ENCODE results near the gene C1orf35.

C1orf35 gene

GRCh38 chr1:228077565-228078330 is 25.4 kb downstream of the C1orf35 start:
- DNase-seq: no peak

GRCh38 chr1:228076796-228077430 is 26.2 kb downstream of the C1orf35 start:
- no peak for DNase-seq

- DNase-seq: no peak
These were observed 27.3 kb downstream of the C1orf35 start for GRCh38 chr1:228075801-228076271.

DNA sequence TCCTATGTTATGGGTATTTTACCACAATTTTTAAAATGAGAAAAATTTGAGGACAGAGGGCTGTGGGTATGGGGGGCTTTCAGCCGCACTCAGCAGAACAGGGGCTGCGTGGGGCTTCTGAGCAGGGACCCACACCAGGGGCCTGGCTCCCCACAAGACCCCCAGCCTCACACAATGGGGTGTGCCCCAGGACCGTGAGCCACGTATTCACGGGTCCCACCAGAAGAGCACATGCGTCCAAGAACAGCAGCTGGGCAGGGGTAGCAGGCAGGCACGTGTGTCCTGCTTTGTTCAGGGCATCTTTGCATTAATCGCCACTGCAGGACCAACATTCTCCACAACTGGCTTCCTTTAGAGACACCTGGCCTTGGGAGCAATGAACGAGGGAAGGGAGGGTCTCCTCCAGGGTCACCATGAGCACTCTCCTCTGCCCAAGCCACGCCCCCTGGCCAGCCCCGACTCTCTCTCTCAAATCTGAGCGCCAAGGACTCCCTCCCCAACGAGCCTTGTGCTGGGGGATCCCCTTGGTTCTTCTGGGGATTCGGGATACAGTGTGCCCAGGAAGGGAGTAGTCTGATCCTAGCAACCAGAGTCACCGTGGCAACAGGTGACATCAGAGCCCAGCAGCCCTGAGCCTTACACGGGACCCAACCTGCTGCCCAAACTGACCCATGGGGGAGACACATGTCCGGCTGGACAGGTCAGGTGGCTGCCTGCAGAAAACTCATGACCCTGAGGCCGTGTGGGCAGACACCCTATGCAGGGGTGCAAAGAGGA is 28.0 kb downstream of the C1orf35 start:
- no peak for DNase-seq

DNA sequence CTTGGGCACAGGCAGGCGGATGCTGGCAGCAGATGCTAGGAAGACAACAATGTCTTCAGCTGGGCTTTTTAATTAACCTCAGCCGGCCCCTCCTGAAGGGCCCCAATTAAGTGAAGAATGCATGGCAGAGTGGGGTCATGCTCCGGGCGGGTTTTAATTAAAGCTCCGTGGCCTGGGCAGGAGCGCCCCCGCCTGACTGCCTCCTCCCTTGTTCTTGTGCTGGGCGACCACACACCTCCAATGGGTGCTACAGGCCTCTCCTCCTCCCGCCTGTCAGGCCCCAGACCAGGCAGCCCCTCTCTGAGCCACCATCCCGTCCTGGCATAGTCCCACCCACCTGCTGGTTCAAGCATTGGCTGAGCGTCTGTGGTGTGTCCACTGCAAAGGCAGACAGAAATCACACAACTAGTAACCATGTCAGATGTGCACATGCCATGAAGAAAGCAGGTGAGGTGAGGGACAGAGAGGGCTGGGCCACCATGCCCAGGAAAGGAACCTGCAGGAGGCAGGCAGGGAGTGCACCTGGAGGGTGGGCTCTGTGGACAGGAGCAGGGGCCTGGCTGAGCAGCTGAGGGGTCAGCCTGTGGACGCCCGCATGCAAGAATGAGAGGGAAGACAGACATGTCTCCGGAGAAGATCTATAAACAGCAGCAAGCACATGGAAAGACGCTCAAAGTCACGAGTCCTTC is 29.1 kb downstream of the C1orf35 start:
- no peak for DNase-seq

DNA sequence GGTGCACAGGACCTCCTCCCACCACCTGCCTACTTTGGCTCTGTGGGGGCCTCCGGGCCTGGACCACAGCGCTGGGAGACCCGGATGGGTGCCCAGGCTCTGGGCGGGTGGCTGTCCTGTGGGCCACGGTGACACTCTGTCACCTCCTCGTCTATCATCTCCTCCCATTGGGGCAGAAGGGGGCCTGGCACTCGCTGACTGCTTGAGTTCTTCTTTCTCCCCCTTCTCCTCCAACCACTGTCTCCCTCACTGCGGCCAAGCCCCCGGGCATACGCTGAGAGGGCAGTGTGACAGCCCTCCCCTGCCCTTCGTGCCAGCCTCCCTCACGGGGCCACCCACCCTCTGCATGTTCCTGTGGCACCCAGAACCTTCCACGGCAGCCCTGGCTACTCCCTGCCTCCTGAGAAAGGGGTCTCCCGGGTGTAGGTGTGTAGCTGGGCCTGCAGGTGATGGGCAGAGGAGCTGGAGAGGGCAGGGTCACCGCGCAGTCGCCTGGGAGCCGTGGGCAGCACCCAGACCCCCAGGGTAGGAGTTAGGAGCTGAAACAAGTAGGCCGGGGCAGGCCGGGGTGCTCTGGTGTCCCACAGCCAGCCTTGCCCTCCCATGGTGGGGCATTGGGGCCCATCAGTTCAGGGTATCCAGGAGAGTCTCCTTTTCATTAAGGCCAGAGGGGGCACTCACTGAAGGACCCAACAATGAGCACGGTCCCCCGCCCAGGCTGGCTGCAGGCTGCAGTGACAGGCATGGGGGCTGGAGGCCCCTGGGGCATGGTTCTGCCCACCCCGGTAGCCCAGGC is 29.9 kb downstream of the C1orf35 start:
- DNase-seq: no peak

- DNase-seq: no peak
These were observed 30.5 kb downstream of the C1orf35 start for GRCh38 chr1:228072658-228073043.

DNA sequence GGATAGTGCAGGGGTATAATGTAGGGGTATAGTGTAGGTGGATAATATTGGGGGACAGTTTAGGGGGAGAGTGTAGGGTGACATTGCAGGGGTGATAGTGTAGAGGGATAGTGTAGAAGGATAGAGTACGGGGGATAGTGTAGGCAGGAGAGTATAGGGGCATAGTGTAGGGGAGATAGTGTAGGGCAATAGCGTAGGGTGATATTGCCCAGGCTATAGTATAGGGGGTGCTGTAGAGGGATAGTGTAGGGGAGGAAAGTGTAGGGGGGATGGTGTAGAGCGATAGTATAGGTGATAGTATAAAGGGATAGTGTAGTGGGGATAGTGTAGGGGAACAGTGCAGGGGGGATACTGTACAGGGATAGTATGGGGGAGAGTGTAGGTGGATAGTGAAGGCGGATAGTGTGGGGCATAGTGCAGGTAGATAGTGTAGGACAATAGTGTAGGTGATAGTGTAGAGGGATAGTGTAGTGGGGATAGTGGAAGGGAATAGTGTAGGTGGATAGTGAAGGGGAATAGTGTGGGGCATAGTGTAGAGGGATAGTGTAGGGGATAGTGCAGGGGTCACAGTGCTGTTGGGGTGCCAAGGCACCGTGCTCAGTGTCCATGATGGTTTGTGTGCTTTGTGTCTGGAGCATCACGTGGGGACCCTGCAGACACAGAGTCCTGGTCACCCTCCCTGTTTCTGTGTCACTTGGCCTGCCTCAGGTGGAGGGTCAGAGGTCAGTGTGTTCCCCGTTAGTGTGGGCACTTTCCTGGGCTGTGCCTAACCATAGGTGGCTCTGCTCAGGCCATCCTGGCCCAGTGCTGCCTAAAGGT is 31.1 kb downstream of the C1orf35 start:
- no peak for DNase-seq

GRCh38 chr1:228070851-228071250 is 32.3 kb downstream of the C1orf35 start:
- DNase-seq: no peak

- no peak for DNase-seq
These were observed 33.0 kb downstream of the C1orf35 start for GRCh38 chr1:228070173-228070572.

GRCh38 chr1:228068359-228068758 is 34.8 kb downstream of the C1orf35 start:
- DNase-seq: no peak

DNA sequence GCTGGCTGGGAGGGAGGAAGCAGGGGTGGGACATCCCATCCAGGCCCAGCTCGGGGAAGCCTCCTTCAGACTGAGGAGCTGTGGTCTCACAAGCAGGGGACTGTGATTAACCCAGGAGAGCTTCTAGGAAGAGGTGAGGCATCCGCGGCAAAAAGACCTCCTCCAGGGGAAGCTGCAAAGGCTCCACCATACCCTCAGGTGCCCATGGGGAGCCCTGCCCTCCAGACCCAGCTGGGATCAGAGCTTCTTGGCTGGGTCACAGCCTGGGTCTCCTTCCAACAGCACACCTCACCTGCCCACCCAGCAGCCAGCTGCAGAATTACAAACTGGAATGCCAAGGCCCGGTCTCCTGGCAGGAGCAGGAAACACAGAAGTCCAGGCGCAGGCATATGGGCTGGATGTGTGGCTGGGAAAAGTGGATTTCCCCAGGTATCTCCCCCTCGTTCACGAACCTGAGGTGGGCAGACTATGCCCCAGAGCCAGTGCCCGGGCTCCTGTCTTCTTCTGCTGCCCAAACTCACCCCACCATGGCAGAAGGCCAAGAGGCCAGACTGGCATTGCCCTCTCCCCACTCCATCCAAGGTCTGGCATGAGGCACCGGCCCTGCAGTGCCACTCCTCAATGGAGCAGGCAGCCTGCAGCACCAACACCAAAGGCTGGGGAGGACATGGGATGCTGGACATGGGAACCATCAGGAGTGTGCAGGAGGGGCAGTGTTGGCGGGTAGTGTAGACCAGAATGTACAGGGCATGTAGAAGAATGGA is 36.1 kb downstream of the C1orf35 start:
- no peak for DNase-seq

DNA sequence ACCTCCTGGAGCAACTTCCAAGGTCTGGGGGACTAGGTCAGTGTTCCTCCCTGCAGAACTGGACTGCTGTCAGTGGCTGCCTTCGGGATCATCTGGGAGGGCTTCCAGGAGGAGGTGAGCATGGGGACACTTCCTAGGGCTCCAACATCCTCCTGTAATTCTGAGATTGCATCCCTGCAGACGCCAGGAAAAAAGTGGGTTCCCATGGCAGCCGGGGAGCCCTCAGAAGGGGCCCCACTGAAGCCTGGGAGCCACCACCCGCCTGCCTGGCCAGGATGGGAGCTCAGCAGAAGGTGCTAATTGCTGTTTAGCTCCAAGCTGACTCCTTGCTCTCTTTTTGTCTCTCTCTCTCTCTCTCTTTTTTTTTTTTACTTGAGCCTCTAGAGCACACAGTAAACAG is 36.7 kb downstream of the C1orf35 start:
- no peak for DNase-seq

DNA sequence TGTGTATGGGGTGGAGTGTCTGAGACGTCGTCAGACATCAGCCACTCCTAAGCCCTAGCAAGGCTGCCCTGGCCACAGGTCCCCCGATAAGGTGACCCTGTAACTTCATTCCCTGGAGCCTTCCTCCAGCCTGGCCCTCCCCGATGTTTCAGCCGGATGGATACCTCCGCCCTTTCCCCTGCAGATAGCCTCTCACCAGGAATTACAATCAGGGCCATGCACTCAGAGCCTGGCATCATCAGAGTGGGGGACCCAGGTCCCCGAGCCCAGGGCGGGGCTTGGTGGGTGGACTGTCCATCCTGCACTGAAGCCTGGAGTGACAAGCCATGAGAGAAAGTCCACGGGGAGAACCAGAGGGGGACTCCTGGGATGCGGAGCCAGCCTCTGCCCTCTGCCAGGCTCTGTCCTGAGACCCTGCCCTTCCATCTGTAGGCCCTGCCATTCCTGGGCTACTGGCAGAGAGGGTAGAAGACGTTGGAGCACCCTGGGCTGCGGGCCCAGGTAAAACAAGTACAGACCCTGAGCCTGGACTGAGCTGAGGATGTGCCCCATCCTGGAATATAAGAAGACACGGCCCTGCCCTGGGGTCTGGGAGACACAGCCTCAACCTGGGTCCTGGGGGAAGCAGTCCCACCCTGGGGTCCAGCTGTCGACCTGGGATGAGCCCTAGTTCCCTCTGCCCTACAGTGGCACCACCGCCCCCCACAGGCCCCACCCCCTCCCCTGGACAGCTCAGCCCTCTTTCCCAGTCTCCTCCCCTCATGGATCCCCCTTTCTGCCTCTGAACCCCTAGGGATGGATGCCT is 37.4 kb downstream of the C1orf35 start:
- no peak for DNase-seq

DNA sequence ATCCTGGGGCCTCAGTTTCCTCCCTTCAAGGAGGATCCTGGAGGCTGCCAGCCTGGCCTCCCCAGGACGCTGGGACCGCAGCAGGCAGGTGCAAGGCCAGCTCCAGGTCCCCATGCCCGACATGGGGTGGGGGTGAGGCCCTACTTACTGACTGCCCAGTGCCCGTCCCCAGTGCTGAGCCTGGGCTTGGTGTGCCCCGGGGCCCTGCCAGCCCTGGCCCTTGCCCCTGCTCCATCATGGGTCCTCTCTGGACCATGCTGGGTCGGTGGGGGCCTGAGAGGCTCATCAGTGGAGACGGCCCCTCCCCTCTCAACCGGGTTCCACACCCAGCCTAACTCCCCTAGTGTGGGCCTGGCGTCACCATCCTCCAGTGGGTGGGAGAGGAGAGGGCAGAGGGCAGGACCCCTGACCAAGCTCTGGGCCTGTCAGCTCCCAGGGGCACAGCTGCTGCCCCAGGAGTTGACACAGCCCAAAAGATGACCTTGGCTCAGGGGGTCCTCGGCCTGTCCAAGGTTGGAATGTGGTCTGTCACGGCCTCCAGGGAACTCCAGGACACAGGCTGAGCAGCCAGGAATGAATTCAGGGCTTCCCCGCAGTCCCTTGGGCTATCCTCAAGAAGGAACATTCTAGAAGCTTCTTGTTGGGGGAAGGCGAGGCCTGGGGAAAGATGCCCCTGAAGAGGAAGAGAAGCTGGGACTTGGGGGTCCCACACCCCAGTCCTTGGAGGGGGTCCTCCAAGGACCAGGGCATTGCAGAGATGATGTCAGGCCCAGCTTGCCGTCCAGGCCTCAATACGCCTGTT is 38.2 kb downstream of the C1orf35 start:
- no peak for DNase-seq

- DNase-seq: no peak
These were observed 38.8 kb downstream of the C1orf35 start for GRCh38 chr1:228064296-228064695.

DNA sequence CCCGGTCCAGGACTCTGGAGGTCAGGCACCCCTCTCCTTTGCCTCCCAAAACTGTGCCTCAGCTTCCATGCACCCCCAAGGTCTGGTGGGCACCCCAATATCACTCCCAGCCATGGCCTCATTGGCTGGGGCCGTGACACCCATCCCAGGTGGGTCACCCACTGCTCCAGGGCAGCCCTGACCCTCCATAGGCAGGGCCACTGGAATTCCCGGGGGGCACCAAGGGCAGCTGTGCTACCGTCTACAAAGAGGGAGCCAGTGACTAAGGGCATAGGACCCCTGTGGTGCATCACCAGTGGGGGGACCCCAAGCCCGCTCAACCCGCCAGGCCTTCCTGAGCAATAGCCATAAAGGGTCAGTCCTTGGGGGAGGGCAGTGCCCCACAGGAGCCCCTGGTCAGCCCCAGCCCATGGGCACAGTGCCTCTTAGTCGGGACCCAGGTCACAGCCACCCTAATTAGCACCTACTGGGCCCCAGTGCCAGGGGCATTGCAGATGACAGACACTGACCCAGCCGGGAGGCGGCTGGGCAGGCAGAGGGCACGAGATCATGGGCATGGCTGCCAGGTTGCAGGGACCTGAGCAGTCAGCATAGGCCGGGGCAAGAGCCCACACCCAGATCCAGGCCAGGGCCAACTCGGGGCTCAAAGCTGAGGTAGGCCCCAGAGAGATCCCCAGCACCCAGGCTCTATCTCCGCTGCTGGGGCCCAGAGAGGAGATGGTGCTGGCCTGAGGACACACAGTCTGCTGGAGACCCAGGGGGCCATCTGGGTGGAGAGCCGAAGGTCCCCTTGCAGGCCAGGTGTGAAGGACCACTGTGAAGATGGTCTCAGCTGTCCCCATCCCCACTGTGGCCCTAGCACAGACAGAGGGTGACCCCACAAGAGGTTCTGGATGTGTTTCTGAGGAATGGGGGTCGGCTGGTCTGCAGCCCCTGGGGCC is 39.6 kb downstream of the C1orf35 start:
- DNase-seq: no peak

DNA sequence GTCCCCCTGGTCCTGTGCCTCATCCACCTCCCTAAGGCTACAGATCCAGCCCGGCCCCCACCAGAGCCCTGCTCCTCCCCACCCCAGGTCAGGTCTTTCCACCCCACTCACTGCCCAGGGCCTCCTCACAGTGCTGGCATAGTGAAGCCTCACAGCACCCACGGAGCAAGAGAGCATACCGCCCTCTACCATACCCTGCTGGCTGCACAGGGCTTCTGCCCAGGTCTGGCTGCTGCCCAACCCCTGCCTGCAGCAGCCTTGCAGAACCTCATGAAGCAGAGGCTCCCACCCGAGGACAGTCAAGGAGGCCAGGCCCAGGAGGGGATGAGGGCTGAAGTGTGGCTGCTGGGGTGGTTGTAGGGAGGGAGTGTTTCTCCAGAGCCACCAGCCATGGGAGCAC is 40.3 kb downstream of the C1orf35 start:
- DNase-seq: no peak

Measured in activated effector memory CD4-positive, alpha-beta T cell treated with Interleukin-2 at 50 U/mL for 16 hours (primary cell).